Measurements from ENCODE around the gene XYLB. TPM values are rescaled to one million over a fixed set of nuclear protein-coding genes. Genes with fewer than 3 reads are reported as not detected.

XYLB gene
- total RNA-seq, 3 donors from 2014 or later (not counting 1 experiment from before 2014, with no cell fraction given), result 1.6 to 3.7 (median 2.4) TPM

DNA sequence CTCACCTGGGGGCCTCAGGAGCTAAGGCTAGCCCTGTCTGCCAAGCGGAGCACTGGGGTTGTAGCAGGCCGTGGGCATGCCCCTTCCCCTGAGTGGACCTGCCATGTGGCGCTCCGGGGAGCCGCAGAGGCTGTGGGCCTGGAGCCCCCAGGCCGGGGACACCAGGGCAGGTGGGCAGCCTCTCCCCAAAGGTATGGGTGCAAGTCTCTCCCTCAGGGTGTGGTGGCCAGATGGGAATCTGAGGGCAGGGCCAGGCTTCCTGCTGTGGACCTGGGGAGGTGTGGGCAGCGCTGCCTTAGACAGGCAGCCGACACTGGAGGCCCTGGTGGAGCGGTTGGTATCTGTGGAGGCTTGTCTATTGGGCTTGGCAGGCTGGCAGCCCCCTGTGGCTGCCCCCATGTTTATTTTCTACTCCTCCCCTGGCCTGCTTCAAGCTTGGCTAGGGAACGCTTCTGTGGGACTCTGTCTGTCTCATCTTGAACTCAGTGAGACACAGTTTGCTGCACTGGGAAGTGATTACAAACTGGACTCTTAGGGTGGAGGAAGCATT is 113.0 kb downstream of the XYLB start:
- TF ChIP-seq, protein P1, sequence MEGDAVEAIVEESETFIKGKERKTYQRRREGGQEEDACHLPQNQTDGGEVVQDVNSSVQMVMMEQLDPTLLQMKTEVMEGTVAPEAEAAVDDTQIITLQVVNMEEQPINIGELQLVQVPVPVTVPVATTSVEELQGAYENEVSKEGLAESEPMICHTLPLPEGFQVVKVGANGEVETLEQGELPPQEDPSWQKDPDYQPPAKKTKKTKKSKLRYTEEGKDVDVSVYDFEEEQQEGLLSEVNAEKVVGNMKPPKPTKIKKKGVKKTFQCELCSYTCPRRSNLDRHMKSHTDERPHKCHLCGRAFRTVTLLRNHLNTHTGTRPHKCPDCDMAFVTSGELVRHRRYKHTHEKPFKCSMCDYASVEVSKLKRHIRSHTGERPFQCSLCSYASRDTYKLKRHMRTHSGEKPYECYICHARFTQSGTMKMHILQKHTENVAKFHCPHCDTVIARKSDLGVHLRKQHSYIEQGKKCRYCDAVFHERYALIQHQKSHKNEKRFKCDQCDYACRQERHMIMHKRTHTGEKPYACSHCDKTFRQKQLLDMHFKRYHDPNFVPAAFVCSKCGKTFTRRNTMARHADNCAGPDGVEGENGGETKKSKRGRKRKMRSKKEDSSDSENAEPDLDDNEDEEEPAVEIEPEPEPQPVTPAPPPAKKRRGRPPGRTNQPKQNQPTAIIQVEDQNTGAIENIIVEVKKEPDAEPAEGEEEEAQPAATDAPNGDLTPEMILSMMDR (IDR thresholded peaks at IDR 0.05), result no peak
- no peaks in the 10 kb centered on the region for H3K27me3 ChIP-seq (ENCODE audit: control insufficient read depth, insufficient read depth, low read length)
- no peaks in the 10 kb centered on the region for H3K9me3 ChIP-seq (ENCODE audit: control insufficient read depth, insufficient read depth, low read length)
- peaks cover 0 to under 1% of the 10 kb centered on the region in 2 donors for H3K27me3 Mint-ChIP-seq (ENCODE audit: low read depth in 2 of 2)
- ATAC-seq (no peak), DNase-seq (no peak)
- no peak overlapping the region for H3K27ac ChIP-seq (ENCODE audit: low read length)
- WGBS (ENCODE audit: insufficient coverage), result 96% methylated on average over 10 of the region's 10 CpGs
- intact Hi-C loops (cut with micrococcal nuclease), result no loop called here
- H3K4me3 ChIP-seq (ENCODE audit: low read length), result no peak overlapping the region
- H3K4me1 ChIP-seq (ENCODE audit: control insufficient read depth, insufficient read depth, low read length), result peaks cover 14% of the 10 kb centered on the region
- peaks cover 1 to 6% of the 10 kb centered on the region in 2 donors for H3K4me1 Mint-ChIP-seq
- H3K9me3 Mint-ChIP-seq, result no peaks in the 10 kb centered on the region
- H3K4me3 Mint-ChIP-seq, result no peak overlapping the region
- H3K27ac Mint-ChIP-seq, result no peak overlapping the region
- no peaks in the 10 kb centered on the region for H3K36me3 Mint-ChIP-seq
- H3K36me3 ChIP-seq (ENCODE audit: control insufficient read depth, insufficient read depth, low read length), result no peaks in the 10 kb centered on the region

DNA sequence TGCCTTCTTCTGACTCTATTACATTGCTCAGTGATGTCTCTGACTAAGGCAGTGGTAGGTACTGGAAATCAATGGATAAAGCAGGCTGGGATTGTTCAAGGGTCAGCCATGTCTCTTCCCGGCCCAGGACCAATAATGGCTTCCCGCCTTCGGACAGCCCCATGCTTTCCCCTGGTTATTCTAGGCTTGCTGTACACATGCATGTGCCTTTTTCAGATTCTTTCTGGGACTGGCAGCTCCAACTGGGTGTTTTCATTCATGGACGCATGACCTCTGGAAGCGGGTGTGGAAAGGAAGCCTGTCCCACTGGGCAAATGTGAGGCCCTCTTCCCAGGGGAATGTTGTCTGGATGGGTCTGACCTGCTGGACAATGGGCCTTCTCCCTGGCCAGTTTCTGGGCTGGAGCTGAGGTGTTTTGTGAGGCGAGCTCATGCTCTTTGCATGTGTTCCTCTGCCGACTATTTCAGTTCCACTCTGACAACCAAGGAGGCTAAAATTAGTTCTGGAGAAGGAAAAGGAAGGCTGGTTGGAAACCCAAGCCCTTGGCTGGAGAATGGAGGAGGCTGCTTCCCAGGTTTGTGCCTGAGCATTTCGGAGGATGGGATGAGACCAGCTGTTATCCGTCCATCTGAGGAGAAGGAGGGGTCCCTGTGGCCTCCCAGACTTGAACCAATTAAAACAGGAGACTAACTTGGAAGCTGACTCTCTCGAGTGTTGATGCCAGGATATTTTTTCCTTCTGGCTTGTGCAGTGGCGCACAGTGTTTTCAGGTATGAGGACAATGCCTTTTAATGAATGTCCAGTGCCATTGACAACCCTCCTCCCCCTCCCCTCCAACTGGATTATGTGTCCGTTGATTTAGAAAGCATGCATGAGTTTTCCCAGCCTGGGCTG is 114.0 kb downstream of the XYLB start:
- no peak for ATAC-seq
- Mint-ChIP-seq H3K4me3 (no peak overlapping the region), H3K27me3 (ENCODE audit: low read depth in 2 of 2) (no peaks in the 10 kb centered on the region), H3K9me3 (no peaks in the 10 kb centered on the region), H3K4me1 (peaks cover 0 to under 1% of the 10 kb centered on the region in 2 donors), H3K36me3 (no peaks in the 10 kb centered on the region), H3K27ac (no peak overlapping the region)
- Histone ChIP-seq H3K27me3 (ENCODE audit: control insufficient read depth, insufficient read depth, low read length) (no peaks in the 10 kb centered on the region), H3K4me1 (ENCODE audit: control insufficient read depth, insufficient read depth, low read length) (peaks cover 5% of the 10 kb centered on the region), H3K4me3 (ENCODE audit: low read length) (no peak overlapping the region), H3K27ac (ENCODE audit: low read length) (no peak overlapping the region), H3K36me3 (ENCODE audit: control insufficient read depth, insufficient read depth, low read length) (no peaks in the 10 kb centered on the region), H3K9me3 (ENCODE audit: control insufficient read depth, insufficient read depth, low read length) (no peaks in the 10 kb centered on the region)
- TF ChIP-seq, protein P1 (IDR thresholded peaks at IDR 0.05), result no peak
- intact Hi-C loops (cut with micrococcal nuclease), result no loop called here
- DNase-seq, result no peak
- WGBS (ENCODE audit: insufficient coverage), result 90% methylated on average over 12 of the region's 12 CpGs

Other genes starting within 250 kb of the XYLB start
- 100 to 1,000 TPM in 1 of 3 donors, 10 to 100 TPM in 2; 79.4 to 101 (median 93.9) TPM for gene ACAA1, start 209.7 kb upstream of the XYLB start, total RNA-seq
- 10 to 100 TPM; 60.5 to 71.0 (median 67.7) TPM for gene MYD88, start 208.1 kb upstream of the XYLB start, total RNA-seq
- 10 to 100 TPM; 37.2 to 46.1 (median 44.0) TPM for gene OXSR1, start 181.2 kb upstream of the XYLB start, total RNA-seq
- under 1 TPM; 0.16 to 0.85 (median 0.40) TPM for gene SLC22A13, start 81.0 kb upstream of the XYLB start, total RNA-seq
- under 1 TPM in 1 of 3 donors, not detected in 2; 0.20 TPM for gene SLC22A14, start 64.5 kb upstream of the XYLB start, total RNA-seq
- 1 to 10 TPM; 1.6 to 3.1 (median 2.7) TPM for gene ACVR2B, start 107.1 kb downstream of the XYLB start, total RNA-seq
- gene EXOG, start 149.6 kb downstream of the XYLB start, total RNA-seq, result 10 to 100 TPM; 27.3 to 34.5 (median 30.5) TPM